GM19438 (cell line): ENCODE results near the gene CLEC14A.

Source experiments
- ATAC-seq: cut with Tn5 transposase; IDR thresholded peaks from one replicate; pipeline ENCODE4 v1.9.1; 2021; ENCODE audit warnings: low read depth; ENCODE audit not compliant: unreplicated experiment

The CLEC14A gene

GRCh38 chr14:38255673-38256532 is at the start of gene CLEC14A:
CLEC14A (minus strand) TSS chr14:38256093; CDS start chr14:38256022, 71 bp downstream.
- ATAC-seq = no peak

- no peak for ATAC-seq
These were observed 47.1 kb upstream of the CLEC14A start for GRCh38 chr14:38302966-38303365.

- no peak for ATAC-seq
These were observed 46.1 kb upstream of the CLEC14A start for GRCh38 chr14:38302034-38302433.

GRCh38 chr14:38297681-38298080 is 41.8 kb upstream of the CLEC14A start:
- ATAC-seq = no peak

- no peak for ATAC-seq
These were observed 36.0 kb upstream of the CLEC14A start for GRCh38 chr14:38291681-38292467.

- ATAC-seq = no peak
These were observed 34.8 kb upstream of the CLEC14A start for GRCh38 chr14:38290601-38291188.

- ATAC-seq = no peak
These were observed 30.6 kb upstream of the CLEC14A start for GRCh38 chr14:38286452-38286851.

GRCh38 chr14:38285962-38286361 is 30.1 kb upstream of the CLEC14A start:
- no peak for ATAC-seq

GRCh38 chr14:38282936-38283335 is 27.0 kb upstream of the CLEC14A start:
- ATAC-seq = no peak

GRCh38 chr14:38280081-38280480 is 24.2 kb upstream of the CLEC14A start:
- ATAC-seq = no peak

- no peak for ATAC-seq
These were observed 23.7 kb upstream of the CLEC14A start for GRCh38 chr14:38279572-38279971.

GRCh38 chr14:38278035-38278434 is 22.1 kb upstream of the CLEC14A start:
- ATAC-seq = no peak

- no peak for ATAC-seq
These were observed 7.0 kb upstream of the CLEC14A start for GRCh38 chr14:38262844-38263243.

GRCh38 chr14:38261620-38262019 is 5.7 kb upstream of the CLEC14A start:
- ATAC-seq = no peak

- no peak for ATAC-seq
These were observed 1.6 kb upstream of the CLEC14A start for GRCh38 chr14:38257507-38257906.

- ATAC-seq = no peak
These were observed 594 bp upstream of the CLEC14A start for GRCh38 chr14:38256533-38256840.

- no peak for ATAC-seq
These were observed 553 bp downstream of the CLEC14A start for GRCh38 chr14:38255408-38255672.

GRCh38 chr14:38254571-38255407 is 1.1 kb downstream of the CLEC14A start:
- no peak for ATAC-seq

GRCh38 chr14:38253676-38254075 is 2.2 kb downstream of the CLEC14A start:
- ATAC-seq = no peak

GRCh38 chr14:38252066-38252710 is 3.7 kb downstream of the CLEC14A start:
- ATAC-seq = no peak
